GM06990 (cell line): ENCODE data around the gene TVP23B.

ENCODE experiments used
- DNase-seq: peaks from one replicate; pipeline ENCODE4 v3.0.0-alpha.2; 2011; ENCODE audit not compliant: insufficient read length; ENCODE audit errors: extremely low read depth
- H3K27me3 ChIP-seq: replicated peaks from 2 replicates; pipeline ENCODE4 v1.6.0; 2011; ENCODE audit warnings: low read length; ENCODE audit not compliant: control insufficient read depth, insufficient read depth
- H3K36me3 ChIP-seq: 2 replicates; pipeline ENCODE4 v1.5.1; 2011; ENCODE audit warnings: low read length; ENCODE audit not compliant: control insufficient read depth, insufficient read depth
- H3K4me3 ChIP-seq: replicated peaks from 2 replicates; pipeline ENCODE4 v1.5.1; 2011; ENCODE audit warnings: low read depth, mild to moderate bottlenecking, control low read depth, low read length
- TF ChIP-seq, protein P1 (sequence below): IDR thresholded peaks from 2 replicates; pipeline ENCODE4 v1.5.1; 2011; ENCODE audit warnings: low read length, control low read depth, mild to moderate bottlenecking, inconsistent platforms; ENCODE audit not compliant: insufficient read depth, poor library complexity, severe bottlenecking

The TVP23B gene

DNA sequence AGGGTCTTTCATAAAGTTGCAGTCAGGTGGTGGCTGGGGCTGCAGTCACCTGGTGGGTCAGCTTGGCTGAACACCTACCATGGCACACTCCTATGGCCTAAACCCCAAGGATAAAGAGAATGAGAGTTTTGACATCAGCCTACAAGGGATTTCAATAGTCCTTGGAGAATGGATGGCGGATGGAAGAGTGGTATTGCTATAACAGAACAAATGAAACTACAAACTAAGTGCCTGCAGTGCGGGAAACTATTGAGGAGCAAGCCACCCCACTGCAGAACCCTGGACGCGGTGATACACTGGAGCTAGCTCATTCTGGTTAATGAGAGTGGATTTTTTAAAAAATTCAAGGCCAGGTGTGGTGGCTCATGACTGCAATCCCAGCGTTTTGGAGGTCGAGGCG, 74.0 kb downstream of the TVP23B start:
- TF ChIP-seq, protein P1, sequence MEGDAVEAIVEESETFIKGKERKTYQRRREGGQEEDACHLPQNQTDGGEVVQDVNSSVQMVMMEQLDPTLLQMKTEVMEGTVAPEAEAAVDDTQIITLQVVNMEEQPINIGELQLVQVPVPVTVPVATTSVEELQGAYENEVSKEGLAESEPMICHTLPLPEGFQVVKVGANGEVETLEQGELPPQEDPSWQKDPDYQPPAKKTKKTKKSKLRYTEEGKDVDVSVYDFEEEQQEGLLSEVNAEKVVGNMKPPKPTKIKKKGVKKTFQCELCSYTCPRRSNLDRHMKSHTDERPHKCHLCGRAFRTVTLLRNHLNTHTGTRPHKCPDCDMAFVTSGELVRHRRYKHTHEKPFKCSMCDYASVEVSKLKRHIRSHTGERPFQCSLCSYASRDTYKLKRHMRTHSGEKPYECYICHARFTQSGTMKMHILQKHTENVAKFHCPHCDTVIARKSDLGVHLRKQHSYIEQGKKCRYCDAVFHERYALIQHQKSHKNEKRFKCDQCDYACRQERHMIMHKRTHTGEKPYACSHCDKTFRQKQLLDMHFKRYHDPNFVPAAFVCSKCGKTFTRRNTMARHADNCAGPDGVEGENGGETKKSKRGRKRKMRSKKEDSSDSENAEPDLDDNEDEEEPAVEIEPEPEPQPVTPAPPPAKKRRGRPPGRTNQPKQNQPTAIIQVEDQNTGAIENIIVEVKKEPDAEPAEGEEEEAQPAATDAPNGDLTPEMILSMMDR, result no peak
- DNase-seq, result no peak
- no peaks in the 10 kb centered on the region for H3K36me3 ChIP-seq
- H3K27me3 ChIP-seq, result no peaks in the 10 kb centered on the region
- no peak overlapping the region for H3K4me3 ChIP-seq

DNA sequence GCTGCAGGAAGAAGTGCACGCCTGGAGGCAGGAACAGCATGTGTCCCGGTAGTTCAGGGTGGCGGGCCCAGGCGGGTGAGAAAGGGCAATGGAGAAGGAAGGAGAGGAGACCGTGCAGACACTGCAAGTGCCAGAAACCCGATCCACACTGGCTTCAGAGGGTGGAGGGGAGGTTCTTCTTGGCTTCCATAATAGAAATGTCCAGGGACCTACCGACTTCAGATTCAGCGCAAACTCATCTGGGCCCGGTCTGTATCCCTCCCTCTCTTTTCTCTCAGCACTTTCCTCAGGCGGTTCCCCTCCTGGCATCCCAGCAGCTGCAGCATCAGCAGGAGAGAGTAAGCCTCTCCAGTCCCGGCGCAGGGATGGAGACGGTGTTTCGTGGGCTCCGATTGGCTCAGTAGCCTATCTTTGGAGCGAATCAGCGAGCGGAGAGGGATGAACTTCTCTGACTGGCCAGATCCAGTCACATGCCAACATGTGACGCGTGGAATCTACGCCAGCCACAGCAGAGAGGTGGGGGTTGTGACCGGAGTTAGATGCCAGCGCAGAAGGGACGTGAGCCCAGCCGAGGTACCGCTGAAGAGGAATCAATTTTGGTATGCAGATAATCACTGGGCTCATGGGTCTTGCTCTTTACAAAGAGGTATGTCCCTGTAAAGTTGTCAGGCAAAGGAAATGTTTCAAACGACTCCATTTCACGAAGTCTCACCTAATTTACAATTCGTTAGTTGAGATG, 75.0 kb downstream of the TVP23B start:
- H3K4me3 ChIP-seq, result peak overlapping the region; percentile 75
- peak; percentile 79 for DNase-seq
- TF ChIP-seq, protein P1, result no peak
- no peaks in the 10 kb centered on the region for H3K27me3 ChIP-seq
- no peaks in the 10 kb centered on the region for H3K36me3 ChIP-seq
